ENCODE results near the gene RAE1.

The RAE1 gene

GRCh38 chr20:57400821-57401564 lies 49.9 kb downstream of the RAE1 start:
- peak overlapping the region; percentile 28 for H3K4me3 ChIP-seq (ENCODE audit: low read depth, low read length)
- no peak for TF ChIP-seq CTCF (IDR thresholded peaks at IDR 0.05; ENCODE audit: borderline replicate concordance, insufficient read depth, low read depth, low read length)

GRCh38 chr20:57401565-57401918 lies 50.5 kb downstream of the RAE1 start:
- no peak for TF ChIP-seq CTCF (IDR thresholded peaks at IDR 0.05; ENCODE audit: borderline replicate concordance, insufficient read depth, low read depth, low read length)
- no peak overlapping the region for H3K4me3 ChIP-seq (ENCODE audit: low read depth, low read length)

GRCh38 chr20:57402206-57403125 lies 51.4 kb downstream of the RAE1 start:
- no peak for TF ChIP-seq CTCF (IDR thresholded peaks at IDR 0.05; ENCODE audit: borderline replicate concordance, insufficient read depth, low read depth, low read length)

GRCh38 chr20:57403216-57403615 lies 52.2 kb downstream of the RAE1 start:
- no peak overlapping the region for H3K4me3 ChIP-seq (ENCODE audit: low read depth, low read length)
- TF ChIP-seq CTCF (IDR thresholded peaks at IDR 0.05; ENCODE audit: borderline replicate concordance, insufficient read depth, low read depth, low read length): no peak

More at GRCh38 chr20:57402206-57403125, 51.4 kb downstream of the RAE1 start:
- H3K4me3 ChIP-seq (ENCODE audit: low read depth, low read length): no peak overlapping the region

GRCh38 chr20:57404006-57404405 lies 53.0 kb downstream of the RAE1 start:
- no peak for TF ChIP-seq CTCF (IDR thresholded peaks at IDR 0.05; ENCODE audit: borderline replicate concordance, insufficient read depth, low read depth, low read length)
- no peak overlapping the region for H3K4me3 ChIP-seq (ENCODE audit: low read depth, low read length)

GRCh38 chr20:57404419-57405072 lies 53.5 kb downstream of the RAE1 start:
- no peak for TF ChIP-seq CTCF (IDR thresholded peaks at IDR 0.05; ENCODE audit: borderline replicate concordance, insufficient read depth, low read depth, low read length)
- H3K4me3 ChIP-seq (ENCODE audit: low read depth, low read length): no peak overlapping the region
